IPS-15b (cell line): ENCODE measurements around the gene CCDC185.
"Not testable (repeated sequence)": the region's sequence is repeated elsewhere in the genome, so short reads cannot be mapped to it uniquely, and the experiment has no call there.

ENCODE experiments used
- H3K27me3 ChIP-seq: one replicate; pipeline ENCODE4 v1.6.1; 2013; ENCODE audit warnings: low read length; ENCODE audit not compliant: control insufficient read depth, insufficient read depth
- H3K36me3 ChIP-seq: one replicate; pipeline ENCODE4 v1.6.1; 2013; ENCODE audit warnings: low read length; ENCODE audit not compliant: control insufficient read depth, insufficient read depth
- H3K4me1 ChIP-seq: one replicate; pipeline ENCODE4 v1.6.1; 2013; ENCODE audit warnings: mild to moderate bottlenecking, low read length; ENCODE audit not compliant: control insufficient read depth, insufficient read depth
- H3K4me3 ChIP-seq: one replicate; pipeline ENCODE4 v1.5.1; 2013; ENCODE audit warnings: low read depth, low read length
- H3K9ac ChIP-seq: one replicate; pipeline ENCODE4 v1.6.1; 2013; ENCODE audit warnings: low read depth, mild to moderate bottlenecking, low read length
- H3K9me3 ChIP-seq: one replicate; pipeline ENCODE4 v1.6.1; 2013; ENCODE audit warnings: mild to moderate bottlenecking, low read length; ENCODE audit not compliant: control insufficient read depth, insufficient read depth

The CCDC185 gene

DNA sequence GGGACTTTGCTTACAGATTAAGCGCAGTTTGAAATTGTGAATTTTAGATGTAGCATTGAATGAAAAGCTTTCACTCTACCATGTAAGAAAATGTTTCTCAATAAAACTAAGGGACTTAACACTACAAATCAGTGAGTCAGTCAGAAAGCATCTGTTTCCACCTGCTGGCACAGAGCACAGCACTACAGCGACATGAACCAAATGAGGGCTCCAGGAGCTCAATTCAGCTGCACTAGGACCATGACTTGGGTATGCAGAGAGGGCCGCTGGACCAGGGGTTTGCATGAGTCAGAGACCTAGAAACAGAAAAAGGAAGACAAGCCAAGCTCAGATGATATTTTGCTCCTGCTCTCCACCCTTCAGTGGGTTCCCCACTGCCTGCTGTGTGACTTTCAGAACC is 34.4 kb upstream of the CCDC185 start:
- Histone ChIP-seq H3K9ac (no peak overlapping the region), H3K36me3 (no peaks in the 10 kb centered on the region), H3K4me1 (no peaks in the 10 kb centered on the region), H3K9me3 (no peaks in the 10 kb centered on the region), H3K27me3 (peaks cover 4% of the 10 kb centered on the region), H3K4me3 (no peak overlapping the region)

GRCh38 chr1:223363057-223363855 is 30.0 kb upstream of the CCDC185 start:
- Histone ChIP-seq H3K4me1 (peaks cover 4% of the 10 kb centered on the region), H3K9ac (no peak overlapping the region), H3K36me3 (no peaks in the 10 kb centered on the region), H3K27me3 (peaks cover 18% of the 10 kb centered on the region), H3K4me3 (peak overlapping the region; percentile 86), H3K9me3 (no peaks in the 10 kb centered on the region)

DNA sequence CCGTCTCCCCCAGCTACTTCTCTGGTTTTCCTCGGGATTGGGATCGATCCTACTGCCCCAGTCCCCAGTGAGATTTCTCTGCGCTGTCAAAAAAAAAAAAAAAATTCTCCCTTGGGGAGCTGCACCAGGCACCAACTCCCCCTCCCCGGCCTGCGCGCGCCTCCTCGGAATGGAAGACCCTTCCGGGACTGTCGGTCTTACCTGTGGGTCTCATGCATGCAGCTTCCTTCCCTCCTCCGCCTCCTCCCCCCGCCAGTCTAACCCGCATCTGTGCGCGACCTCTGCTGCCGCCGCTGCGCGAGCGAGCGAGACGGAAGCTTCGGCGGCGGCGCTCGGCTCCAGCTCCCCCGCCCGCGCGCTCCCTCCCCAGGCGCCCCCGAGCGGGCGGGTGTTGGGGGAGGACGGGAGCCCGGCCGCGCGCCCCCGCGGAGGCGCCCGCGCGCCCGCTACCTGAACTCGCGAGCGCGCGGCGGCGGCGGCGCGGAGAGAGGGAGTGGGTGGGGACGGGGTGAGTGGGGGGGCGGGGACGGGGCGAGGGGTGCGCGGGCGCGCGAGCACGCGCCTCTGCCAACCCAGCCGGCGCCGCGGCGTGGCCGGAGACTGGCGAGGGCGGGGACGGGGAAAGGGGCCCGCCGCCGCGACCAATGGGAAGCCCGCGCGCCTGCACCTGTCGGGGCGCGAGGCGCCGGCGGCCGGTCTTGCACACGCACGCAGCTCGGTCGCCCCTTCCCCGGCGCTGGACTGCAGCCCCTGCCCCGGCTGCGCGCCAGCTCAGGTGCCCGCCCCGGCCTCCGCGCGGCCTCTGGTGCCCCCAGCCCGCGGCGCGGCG is 29.1 kb upstream of the CCDC185 start, which contains the start of gene SUSD4:
TSS of gene SUSD4 (minus strand) at position 321 of the 829 bp plus-strand sequence. CDS start 751 bp downstream, outside the sequence.
- no peak within 1 kb of the TSS for H3K9ac ChIP-seq
- H3K36me3 ChIP-seq, result no peaks in the 10 kb centered on the region
- peaks cover 4% of the 10 kb centered on the region for H3K4me1 ChIP-seq
- H3K4me3 ChIP-seq, result peak within 1 kb of the TSS; percentile 86
- H3K9me3 ChIP-seq, result no peaks in the 10 kb centered on the region
- H3K27me3 ChIP-seq, result peaks cover 18% of the 10 kb centered on the region

GRCh38 chr1:223364685-223365382 is 28.4 kb upstream of the CCDC185 start:
- H3K27me3 ChIP-seq, result peaks cover 18% of the 10 kb centered on the region
- no peak overlapping the region for H3K9ac ChIP-seq
- H3K36me3 ChIP-seq, result no peaks in the 10 kb centered on the region
- H3K4me3 ChIP-seq, result peak overlapping the region; percentile 63
- peaks cover 4% of the 10 kb centered on the region for H3K4me1 ChIP-seq
- no peaks in the 10 kb centered on the region for H3K9me3 ChIP-seq

DNA sequence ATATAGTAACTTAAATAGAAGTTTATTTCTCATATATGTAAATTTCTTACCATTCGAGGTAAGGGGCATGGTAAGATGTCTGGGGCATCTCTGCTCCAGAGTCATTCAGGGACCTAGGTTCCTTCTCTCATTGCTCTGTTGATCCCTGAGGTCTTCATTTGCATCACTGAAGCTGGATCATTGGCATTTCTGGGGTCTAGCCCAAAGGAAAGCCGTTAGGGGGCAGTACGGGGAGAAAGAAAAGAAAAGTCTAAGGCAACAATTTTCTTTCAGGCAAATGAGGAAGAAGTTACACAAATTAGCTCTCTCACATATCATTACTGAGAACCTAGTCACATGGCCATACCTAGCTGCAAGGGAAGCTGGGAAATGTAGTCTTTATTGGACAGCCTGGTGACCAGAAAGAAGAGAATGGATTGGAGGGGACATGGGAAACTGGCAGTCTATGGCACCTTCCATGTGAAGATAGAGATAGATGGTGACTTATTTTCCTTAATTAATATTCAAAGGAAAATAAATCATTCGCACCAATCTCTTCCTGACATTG is 19.1 kb upstream of the CCDC185 start:
- H3K27me3 ChIP-seq, result no peaks in the 10 kb centered on the region
- no peak overlapping the region for H3K9ac ChIP-seq
- no peaks in the 10 kb centered on the region for H3K9me3 ChIP-seq
- H3K36me3 ChIP-seq, result no peaks in the 10 kb centered on the region
- no peak overlapping the region for H3K4me3 ChIP-seq
- H3K4me1 ChIP-seq, result no peaks in the 10 kb centered on the region

GRCh38 chr1:223378754-223379153 is 14.5 kb upstream of the CCDC185 start:
- H3K27me3 ChIP-seq, result no peaks in the 10 kb centered on the region
- no peaks in the 10 kb centered on the region for H3K9me3 ChIP-seq
- no peak overlapping the region for H3K9ac ChIP-seq
- no peaks in the 10 kb centered on the region for H3K4me1 ChIP-seq
- no peak overlapping the region for H3K4me3 ChIP-seq
- H3K36me3 ChIP-seq, result no peaks in the 10 kb centered on the region

DNA sequence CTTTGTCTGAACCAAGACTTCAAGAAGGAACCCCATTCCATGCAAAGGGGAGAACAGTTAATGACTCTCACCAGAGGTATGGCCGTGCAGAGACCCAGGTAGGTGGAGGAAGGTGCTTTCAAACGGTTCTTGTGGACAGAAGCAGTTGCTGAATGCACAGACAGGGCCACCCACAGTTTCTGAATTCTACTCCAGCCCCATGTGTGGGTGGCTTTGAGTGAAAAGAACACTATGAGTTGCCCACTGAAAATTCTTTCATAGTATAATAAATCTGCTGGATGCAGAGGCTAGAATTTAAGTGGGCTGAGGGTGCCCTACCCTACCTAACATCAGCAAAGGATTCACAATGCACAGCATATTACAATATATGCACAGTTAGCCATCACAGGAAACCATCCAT is 7.2 kb upstream of the CCDC185 start:
- H3K36me3 ChIP-seq, result no peaks in the 10 kb centered on the region
- no peak overlapping the region for H3K9ac ChIP-seq
- no peaks in the 10 kb centered on the region for H3K9me3 ChIP-seq
- no peaks in the 10 kb centered on the region for H3K27me3 ChIP-seq
- H3K4me3 ChIP-seq, result no peak overlapping the region
- no peaks in the 10 kb centered on the region for H3K4me1 ChIP-seq

GRCh38 chr1:223390618-223391017 is 2.6 kb upstream of the CCDC185 start:
- Histone ChIP-seq H3K27me3 (no peaks in the 10 kb centered on the region), H3K4me1 (no peaks in the 10 kb centered on the region), H3K4me3 (no peak overlapping the region), H3K36me3 (no peaks in the 10 kb centered on the region), H3K9me3 (no peaks in the 10 kb centered on the region), H3K9ac (no peak overlapping the region)

GRCh38 chr1:223394242-223394641 is 1.0 kb downstream of the CCDC185 start:
- no peaks in the 10 kb centered on the region for H3K4me1 ChIP-seq
- H3K27me3 ChIP-seq, result no peaks in the 10 kb centered on the region
- H3K4me3 ChIP-seq, result no peak overlapping the region
- H3K9ac ChIP-seq, result no peak overlapping the region
- H3K36me3 ChIP-seq, result no peaks in the 10 kb centered on the region
- H3K9me3 ChIP-seq, result no peaks in the 10 kb centered on the region

DNA sequence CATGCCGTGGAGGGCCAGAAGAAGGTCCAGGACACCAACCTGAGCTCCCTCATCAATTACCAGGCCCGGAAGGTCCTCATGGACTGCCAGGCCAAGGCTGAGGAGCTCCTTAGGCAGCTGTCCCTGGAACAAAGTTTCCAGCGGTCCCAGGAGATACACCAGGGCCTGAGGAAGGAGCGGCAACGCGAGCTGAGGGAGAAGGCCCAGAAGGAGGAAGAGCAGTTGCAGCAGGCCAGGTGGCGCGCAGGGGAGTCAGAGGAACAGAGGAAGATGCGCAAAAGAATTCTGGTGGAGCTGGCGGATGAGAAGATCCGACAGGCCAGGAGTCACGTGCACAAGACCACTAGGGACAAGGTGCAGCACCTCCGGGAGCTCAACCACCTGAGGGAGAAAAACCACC is 1.5 kb downstream of the CCDC185 start:
- Histone ChIP-seq H3K9me3 (no peaks in the 10 kb centered on the region), H3K4me1 (no peaks in the 10 kb centered on the region), H3K36me3 (no peaks in the 10 kb centered on the region), H3K27me3 (no peaks in the 10 kb centered on the region), H3K4me3 (no peak overlapping the region), H3K9ac (no peak overlapping the region)

GRCh38 chr1:223399393-223399792 is 6.2 kb downstream of the CCDC185 start:
- H3K9ac ChIP-seq, H3K4me3 ChIP-seq, H3K9me3 ChIP-seq, H3K4me1 ChIP-seq, H3K27me3 ChIP-seq, H3K36me3 ChIP-seq: not testable (repeated sequence)
